ENCODE results near the gene GPAM.
"Not testable (repeated sequence)": the region's sequence is repeated elsewhere in the genome, so short reads cannot be mapped to it uniquely, and the experiment has no call there.

Gene GPAM, protein sequence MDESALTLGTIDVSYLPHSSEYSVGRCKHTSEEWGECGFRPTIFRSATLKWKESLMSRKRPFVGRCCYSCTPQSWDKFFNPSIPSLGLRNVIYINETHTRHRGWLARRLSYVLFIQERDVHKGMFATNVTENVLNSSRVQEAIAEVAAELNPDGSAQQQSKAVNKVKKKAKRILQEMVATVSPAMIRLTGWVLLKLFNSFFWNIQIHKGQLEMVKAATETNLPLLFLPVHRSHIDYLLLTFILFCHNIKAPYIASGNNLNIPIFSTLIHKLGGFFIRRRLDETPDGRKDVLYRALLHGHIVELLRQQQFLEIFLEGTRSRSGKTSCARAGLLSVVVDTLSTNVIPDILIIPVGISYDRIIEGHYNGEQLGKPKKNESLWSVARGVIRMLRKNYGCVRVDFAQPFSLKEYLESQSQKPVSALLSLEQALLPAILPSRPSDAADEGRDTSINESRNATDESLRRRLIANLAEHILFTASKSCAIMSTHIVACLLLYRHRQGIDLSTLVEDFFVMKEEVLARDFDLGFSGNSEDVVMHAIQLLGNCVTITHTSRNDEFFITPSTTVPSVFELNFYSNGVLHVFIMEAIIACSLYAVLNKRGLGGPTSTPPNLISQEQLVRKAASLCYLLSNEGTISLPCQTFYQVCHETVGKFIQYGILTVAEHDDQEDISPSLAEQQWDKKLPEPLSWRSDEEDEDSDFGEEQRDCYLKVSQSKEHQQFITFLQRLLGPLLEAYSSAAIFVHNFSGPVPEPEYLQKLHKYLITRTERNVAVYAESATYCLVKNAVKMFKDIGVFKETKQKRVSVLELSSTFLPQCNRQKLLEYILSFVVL

GRCh38 chr10:112183329-112184051 lies at the start of gene GPAM:
TSS of gene GPAM (minus strand) at chr10:112183765. CDS start at chr10:112181784, 1,981 bp downstream.
- DNase-seq (ENCODE audit: low read depth), result peak; percentile 99

GRCh38 chr10:112232670-112233069 lies 49.1 kb upstream of the GPAM start:
- no peak for DNase-seq (ENCODE audit: low read depth)

DNA sequence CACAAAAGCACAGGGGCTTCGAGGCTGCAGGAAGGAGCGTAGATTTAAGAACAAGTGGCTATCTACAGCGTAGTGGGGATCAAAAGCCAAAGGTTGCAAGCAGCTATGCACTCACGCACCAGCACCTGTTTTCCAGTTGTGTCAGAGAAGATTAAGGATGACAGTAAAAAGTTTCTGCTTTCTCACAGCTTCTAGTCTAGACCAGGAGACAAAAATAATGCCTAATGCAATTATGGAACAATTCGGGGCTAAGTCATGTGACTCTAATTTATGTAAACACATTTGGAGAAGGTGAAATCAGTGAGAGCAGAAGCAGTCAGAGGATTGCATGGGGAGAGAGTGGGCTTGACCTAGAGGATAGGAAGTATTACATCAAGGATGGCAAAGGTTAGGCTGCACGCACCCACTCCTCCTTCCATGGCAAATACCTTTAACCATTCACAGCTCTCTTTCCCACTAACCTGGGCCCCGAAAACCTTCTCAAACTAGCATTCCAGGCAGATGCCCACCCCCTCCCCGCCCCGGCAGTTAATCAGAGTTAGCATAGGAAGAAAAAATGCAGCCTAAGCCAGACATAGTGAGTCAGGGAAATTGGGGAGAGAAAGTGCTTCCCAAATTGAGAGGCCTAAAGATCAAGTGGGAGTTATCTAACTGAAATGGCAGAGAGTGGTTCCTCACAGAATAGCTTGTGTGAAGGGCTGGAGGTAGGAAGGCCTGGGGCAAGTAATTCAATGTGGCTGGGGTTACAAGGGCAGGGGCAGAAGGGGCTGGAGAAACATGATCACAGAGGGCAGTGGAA lies 48.2 kb upstream of the GPAM start:
- DNase-seq (ENCODE audit: low read depth), result no peak

DNA sequence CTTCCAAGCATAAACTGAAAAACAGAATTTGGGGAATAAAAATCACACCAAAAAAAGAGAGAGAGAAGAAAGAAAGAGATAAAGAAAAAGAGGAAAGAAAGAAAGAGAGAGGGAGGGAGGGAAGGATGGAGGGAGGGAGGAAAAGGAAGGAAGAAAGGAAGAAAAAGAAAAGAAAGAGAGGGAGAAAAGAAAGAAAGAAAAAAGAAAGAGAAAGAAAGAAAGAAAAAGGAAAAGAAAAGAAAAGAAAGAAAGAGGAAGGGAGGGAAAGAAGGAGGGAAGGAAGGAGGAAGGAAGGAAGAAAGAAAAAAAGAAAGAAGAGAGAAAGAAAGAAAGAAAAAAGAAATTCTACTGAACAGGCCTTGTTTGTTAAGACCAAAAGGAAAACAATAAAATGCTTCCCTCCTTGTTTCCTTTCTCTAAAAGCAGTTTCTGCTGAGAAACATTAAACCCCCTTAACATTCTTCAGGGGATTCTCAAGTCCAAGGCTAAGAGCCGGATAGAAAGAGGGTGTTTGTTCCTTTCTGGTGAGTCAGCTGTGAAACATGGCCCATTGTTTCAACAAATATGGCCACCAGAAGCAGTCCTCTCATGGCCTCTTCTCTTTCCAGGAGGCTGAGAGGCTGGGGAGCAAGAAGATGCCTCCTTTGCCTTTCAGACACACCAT lies 46.9 kb upstream of the GPAM start:
- DNase-seq (ENCODE audit: low read depth), result no peak

DNA sequence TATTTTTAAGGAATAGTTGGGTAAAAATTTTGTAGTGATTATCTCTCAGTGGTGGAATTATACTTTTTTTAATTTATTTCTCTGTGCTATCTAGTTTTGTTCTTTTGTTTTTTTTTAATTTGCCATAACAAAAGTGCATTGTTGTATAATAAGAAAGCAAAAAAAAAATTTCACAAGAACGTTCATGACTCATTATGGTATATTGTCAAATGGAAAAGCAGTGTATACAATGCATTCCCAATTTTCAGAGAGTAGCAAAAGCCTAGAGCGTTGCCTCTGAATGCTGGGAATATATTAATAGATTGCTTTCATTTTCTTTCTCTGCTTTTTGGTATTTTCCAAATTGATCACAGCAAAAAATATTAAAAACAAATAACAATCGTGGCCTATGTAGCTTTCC lies 46.3 kb upstream of the GPAM start:
- no peak for DNase-seq (ENCODE audit: low read depth)

- no peak for DNase-seq (ENCODE audit: low read depth)
Measured at GRCh38 chr10:112229096-112229495, 45.5 kb upstream of the GPAM start.

DNA sequence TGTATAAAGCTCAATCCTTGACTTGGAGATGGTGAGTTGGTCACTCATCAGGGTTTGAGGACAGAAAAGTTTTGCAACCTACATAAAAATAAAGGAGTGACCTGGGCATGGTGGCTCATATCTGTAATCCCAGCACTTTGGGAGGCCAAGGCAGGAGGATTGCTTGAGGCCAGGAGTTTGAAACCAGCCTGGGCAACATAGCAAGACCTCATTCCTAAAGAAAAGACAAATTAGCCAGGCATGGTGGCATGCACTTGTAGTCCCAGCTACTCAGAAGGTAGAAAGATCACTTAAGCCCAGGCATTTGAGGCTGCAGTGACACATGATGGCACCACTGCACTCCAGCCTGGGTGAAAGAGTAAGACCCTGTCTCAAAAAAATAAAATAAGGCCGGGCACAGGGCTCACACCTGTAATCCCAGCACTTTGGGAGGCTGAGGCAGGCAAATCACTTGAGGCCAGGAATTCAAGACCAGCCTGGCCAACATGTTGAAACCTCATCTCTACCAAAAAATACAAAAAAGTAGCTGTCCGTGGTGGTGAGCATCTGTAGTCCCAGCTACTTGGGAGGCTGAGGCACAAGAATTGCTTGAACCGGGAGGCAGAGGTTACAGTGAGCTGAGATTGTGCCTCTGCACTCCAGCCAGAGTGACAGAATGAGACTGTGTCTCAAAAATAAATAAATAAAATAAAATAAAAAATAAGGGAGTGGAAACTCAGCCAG lies 45.0 kb upstream of the GPAM start:
- not testable (repeated sequence) for DNase-seq (ENCODE audit: low read depth)

DNA sequence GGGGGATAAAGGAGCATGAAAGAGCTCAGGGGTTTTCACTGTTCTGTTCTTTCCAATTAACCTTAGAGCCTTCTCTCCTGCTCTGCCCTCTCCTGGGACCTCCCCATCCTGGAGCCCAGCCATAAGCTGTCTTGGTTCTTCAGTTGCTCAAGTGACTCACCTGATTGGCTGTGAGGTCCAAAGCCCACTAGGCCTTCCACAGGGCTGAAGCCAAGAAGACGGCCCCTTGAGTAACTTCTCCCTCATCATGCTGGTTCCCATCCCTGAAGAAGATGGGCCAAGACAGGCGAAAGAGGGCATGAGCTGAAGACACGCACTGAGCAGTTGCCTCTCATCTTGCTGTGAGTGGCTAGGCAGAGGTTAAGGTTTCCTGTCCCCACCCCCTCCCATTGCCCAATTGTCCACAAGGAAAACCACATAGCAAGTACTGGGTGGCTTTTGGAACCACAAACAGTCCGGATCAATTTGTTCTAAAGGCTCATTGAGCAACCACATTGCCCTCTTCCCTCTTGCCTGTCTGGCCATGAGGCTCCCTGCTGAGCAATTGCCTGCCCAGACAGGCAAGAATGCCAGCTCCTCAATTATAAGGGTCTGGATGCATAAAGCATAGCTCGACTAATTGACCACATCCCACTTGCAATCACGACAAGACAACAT lies 43.9 kb upstream of the GPAM start:
- DNase-seq (ENCODE audit: low read depth), result no peak

DNA sequence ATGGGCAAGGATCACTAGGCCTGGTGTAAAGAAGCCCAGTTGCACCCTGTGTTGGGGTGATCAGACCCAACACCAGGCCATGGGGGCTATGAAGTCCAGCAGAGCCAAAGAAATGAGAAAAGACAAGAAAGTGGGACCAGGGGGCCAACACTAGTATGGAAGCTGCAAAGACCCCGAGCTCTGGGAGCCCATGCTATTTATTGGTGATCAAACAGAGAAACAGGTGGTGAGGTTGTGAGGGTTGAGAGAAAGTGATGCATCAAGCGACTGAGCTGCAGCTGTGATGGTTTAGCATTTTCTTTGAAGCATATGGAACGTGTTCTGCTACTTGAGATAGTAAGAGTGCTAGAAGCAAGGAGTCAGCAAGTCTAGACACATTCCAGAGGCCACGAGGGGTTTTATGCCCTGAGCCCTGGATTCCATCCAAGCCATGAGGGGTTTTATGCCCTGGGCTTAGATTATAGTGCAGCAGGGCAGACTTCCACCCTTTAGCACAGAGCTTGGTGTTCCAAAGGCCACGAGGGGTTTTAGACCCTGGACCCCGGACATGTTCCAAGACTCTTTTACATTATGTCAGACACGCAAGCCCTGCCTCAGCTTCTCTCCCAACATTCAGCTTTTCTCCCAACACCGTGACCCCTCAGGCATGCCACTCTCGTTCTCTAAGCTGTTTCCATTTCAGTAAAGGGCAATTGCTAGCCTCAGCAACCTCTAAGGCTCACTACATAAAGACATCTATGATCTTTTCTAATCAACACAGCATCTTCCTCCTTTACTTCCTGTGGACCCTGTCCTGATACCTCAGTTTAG lies 43.1 kb upstream of the GPAM start:
- no peak for DNase-seq (ENCODE audit: low read depth)

- DNase-seq (ENCODE audit: low read depth), result no peak
Measured at GRCh38 chr10:112225771-112226438, 42.3 kb upstream of the GPAM start.

DNA sequence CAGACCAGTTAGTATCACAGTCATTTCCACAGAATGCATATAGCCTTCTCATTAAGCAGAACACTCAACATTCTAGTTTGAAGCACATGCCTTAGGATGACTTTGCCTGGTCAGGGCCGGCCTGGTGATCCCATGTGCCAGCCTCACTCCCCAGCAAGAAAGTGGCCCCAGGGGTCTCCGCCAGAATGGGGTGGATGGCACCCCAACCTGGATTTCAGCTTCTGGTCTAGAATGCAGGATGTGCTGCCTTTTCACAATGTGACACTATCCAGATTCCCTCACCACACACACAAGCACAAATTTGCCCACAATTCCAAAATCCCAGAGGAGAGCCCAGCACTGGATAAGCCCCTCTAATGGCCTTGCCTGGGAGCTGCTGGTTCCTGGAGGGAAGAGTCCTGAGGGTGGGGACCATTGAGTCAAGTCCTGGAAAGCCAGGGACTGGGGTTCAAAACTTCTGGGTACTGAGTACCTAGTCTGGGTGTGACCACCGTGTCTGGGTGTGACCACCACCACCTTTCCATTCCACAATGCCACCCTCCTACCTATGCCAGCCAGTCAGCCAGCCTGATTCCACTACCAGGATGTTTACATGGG lies 41.5 kb upstream of the GPAM start:
- no peak for DNase-seq (ENCODE audit: low read depth)

DNA sequence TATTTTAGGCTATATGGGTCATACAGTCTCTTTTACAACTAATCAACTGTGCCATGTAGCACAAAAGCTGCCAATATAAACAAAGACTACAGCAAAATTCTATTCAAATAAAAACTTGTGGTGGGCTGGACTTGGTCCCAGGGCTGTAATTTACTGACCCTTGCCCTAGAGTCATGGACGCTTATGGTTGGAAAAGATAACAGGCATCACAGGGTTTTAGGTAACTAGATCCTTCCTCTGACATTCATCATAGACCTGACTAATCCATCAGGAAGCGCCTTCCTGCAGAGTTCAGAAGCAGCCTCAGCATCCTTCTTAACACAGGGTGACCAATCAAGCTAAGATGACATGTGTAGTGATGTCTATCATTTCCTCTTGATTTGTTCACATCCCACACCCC lies 40.2 kb upstream of the GPAM start:
- no peak for DNase-seq (ENCODE audit: low read depth)

- no peak for DNase-seq (ENCODE audit: low read depth)
Measured at GRCh38 chr10:112222799-112223198, 39.2 kb upstream of the GPAM start.

GRCh38 chr10:112221545-112221944 lies 38.0 kb upstream of the GPAM start:
- DNase-seq (ENCODE audit: low read depth), result no peak

DNA sequence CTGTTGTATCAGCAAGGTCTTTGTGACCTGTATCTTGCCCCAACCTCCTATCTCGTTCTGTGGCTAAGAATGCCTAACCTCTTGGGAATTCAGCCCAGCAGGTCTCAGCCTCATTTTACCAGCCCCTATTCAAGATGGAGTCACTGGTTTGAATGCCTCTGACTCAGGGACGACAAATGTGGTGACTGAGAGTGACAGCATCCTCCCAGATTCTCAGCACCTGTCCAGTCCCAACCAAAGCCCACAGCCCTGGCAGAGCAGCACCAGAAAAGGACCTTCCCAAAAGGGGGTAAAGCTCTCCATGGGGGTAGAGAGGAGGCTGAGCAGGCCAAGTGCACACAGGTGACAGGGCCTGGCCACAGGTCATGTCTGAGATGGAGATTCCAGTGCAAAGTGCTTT lies 35.4 kb upstream of the GPAM start:
- DNase-seq (ENCODE audit: low read depth), result no peak

DNA sequence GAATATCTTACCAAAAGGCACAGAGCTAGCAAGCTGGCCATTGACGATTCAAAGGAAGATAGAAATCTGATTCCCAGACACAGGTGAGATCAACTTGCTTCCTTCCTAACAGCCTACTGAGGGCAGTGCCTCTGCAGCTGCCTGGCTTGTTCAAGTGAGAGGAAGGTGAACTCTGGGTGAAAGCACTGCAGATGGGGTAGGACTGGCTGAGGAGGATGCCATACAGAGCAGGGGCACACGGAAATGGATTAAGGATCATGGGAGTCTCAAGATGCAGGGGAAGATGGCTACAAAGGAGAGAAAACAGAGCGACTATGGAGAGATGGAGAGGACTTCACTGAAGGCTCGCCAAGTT lies 34.4 kb upstream of the GPAM start:
- DNase-seq (ENCODE audit: low read depth), result no peak

DNA sequence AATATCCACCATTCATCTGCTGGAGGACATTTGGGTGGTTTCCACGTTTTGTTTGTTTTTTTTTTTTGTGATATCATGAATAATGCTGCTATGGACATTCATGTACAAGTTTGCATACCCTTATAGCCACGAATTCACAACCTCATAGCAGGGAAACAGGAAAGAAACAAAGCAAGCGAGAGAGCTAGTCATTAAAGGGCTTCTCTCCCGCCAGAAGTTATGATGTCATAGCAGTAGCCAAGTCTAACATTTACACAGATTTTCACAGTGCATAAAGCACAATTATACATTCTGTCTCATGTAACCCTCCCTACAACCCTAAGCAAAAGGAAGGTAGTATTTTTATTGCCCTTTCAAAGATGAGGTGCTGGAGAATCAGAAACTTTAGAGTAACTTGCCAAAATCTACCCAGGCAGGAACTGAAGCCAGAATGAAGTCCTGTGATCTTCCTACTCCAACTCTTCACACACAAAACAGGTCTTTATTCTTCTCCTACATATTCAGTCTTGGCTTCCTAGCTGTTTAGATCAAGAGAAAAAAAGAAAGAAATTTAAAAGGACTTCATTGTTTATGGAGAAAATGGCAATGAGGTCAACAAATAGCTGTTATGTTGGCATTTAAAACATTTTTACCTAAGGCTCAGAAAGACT lies 33.9 kb upstream of the GPAM start:
- no peak for DNase-seq (ENCODE audit: low read depth)

GRCh38 chr10:112216966-112217365 lies 33.4 kb upstream of the GPAM start:
- no peak for DNase-seq (ENCODE audit: low read depth)

Data from activated T-cell treated with anti-CD3 and anti-CD28 coated beads for 48 hours (primary cell).